H54 (cell line): ENCODE measurements around the gene C1QTNF1.

Source experiments
- DNase-seq: peaks from one replicate; pipeline ENCODE4 v3.0.0; 2011; ENCODE audit warnings: low spot score, mixed read lengths; ENCODE audit not compliant: insufficient read length
- FAIRE-seq: peaks from 3 replicates; lab custom pipeline; 2011; peaks lifted over from hg19 to GRCh38; lab: Jason Lieb, UNC
- POLR2A ChIP-seq: IDR thresholded peaks from 2 replicates; pipeline ENCODE4 v1.6.1; 2011; ENCODE audit warnings: low read depth, mild to moderate bottlenecking, low read length

The C1QTNF1 gene

GRCh38 chr17:79006046-79006445 lies 17.9 kb upstream of the C1QTNF1 start:
- no peak for TF ChIP-seq POLR2A
- DNase-seq: no peak
- FAIRE-seq: no peak

- no peak for DNase-seq
- no peak for FAIRE-seq
- no peak for TF ChIP-seq POLR2A
These were observed 17.0 kb upstream of the C1QTNF1 start for GRCh38 chr17:79006794-79007503.

- DNase-seq (no peak), FAIRE-seq (no peak)
- TF ChIP-seq POLR2A: no peak
These were observed 16.2 kb upstream of the C1QTNF1 start for GRCh38 chr17:79007504-79008381.

- TF ChIP-seq POLR2A: no peak
- FAIRE-seq (no peak), DNase-seq (no peak)
These were observed 15.1 kb upstream of the C1QTNF1 start for GRCh38 chr17:79008666-79009387.

- TF ChIP-seq POLR2A: peak; percentile 86
- peak; percentile 89 for DNase-seq
- no peak for FAIRE-seq
These were observed 14.3 kb upstream of the C1QTNF1 start, which contains the start of gene CANT1 for GRCh38 chr17:79009397-79010303. Gene CANT1, minus strand, starts transcription at chr17:79009764. Its CDS starts 12,142 bp downstream, at chr17:78997622.

- no peak for FAIRE-seq
These were observed 13.7 kb upstream of the C1QTNF1 start for GRCh38 chr17:79010304-79010646.

GRCh38 chr17:79011451-79012147 lies 12.4 kb upstream of the C1QTNF1 start:
- FAIRE-seq (no peak), DNase-seq (no peak)
- TF ChIP-seq POLR2A: no peak

More at GRCh38 chr17:79010304-79010646, 13.7 kb upstream of the C1QTNF1 start:
- DNase-seq: no peak
- TF ChIP-seq POLR2A: no peak

DNA sequence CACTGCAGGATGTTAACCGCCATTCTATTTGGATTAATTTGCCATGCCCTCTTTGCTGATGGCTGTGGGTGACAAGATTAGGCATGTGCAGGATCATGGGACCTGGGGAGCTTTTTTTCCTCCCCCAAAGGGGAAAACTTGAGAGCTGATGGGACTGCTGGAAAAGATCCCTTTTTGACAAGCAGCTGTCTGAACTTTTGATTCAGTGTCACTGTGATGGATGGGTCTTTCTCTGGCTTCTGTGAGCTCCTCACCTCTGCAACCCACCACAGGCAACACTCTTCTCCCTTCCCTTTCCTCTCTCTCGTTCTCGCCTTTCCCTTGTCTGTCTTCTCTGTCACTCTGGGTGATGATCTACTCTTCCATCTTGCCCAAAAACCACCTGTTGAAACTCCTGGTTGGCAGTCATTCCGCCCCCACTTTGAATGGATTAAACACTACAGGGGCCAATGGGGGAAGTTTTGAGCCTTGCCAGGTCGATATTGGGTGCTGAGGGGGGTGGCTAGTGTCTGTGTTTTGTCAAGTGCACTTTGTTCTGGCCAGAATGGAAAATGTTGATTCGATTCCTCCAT lies 11.3 kb upstream of the C1QTNF1 start:
- no peak for TF ChIP-seq POLR2A
- FAIRE-seq: no peak
- no peak for DNase-seq

DNA sequence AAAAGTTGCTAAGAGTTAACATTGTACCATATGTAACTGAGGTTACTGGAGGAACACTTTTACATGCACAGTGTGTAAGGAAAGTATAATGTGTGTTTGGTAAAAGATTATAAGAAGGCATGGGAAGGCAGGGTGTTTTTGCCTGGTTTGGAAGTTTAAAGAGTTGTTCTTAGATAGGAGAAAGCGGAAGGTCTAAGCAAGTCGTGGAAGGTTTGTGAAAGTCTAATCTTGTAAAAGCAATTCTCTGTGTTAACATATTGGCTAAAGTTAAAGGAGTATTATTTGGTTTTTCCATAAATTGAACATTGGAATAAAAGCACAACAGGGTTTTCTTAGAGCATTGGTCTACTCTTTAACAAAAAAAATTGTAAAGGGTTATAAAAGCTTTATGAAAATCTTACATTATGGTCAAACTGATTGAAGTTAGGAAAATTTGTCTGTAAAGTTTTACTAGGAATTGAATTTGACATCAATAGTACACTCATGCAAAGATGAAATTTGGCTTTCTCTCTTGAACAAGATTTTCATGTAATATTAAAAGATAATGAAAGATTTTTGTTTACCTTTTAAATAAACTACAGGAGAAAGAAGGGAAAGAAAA lies 9.7 kb upstream of the C1QTNF1 start:
- DNase-seq (no peak), FAIRE-seq (no peak)
- TF ChIP-seq POLR2A: no peak

DNA sequence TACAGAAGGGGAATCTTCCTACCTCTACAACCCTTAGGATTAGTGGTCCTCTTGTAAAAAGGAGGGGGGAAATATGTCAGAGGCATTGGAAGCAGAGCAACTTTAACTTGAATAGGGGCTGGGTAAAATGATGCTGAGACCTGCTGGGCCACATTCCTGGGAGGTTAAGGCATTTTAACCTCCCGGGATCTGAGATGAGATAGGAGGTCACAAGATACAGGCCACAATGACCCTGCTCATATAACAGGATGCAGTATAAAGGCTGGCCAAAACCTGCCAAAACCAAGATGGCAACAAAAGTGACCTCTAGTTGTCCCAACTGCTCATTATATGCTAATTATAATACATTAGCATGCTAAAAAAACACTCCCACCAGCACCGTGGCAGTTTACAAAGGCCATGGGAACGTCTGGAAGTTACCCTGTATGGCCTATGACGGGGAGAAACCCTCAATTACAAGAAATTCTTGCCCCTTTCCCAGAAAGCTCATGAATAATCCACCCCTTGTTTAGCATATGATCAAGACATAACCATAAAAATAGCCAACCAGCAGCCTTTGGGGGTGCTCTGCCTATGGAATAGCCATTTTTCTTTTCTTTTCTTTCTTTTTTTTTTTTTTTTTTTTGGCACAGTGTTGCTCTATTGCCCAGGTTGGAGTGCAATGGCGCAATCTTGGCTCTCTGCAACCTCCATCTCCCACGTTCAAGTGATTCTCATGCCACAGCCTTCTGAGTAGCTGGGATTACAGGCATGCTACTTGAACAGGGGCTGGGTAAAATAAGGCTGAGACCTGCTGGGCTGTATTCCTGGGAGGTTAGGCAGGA lies 6.2 kb upstream of the C1QTNF1 start:
- no peak for TF ChIP-seq POLR2A
- no peak for FAIRE-seq
- no peak for DNase-seq

GRCh38 chr17:79018370-79018695 lies 5.6 kb upstream of the C1QTNF1 start:
- no peak for FAIRE-seq
- DNase-seq: no peak
- TF ChIP-seq POLR2A: no peak
